Right forelimb (tissue), 1 donor: ENCODE results near the gene PSMB10.
"Not testable (repeated sequence)": the region's sequence is repeated elsewhere in the genome, so short reads cannot be mapped to it uniquely, and the experiment has no call there.

Experiments used
- DNase-seq: peaks from one replicate; pipeline ENCODE4 v3.0.0-alpha.2; 2018

Gene PSMB10

DNA sequence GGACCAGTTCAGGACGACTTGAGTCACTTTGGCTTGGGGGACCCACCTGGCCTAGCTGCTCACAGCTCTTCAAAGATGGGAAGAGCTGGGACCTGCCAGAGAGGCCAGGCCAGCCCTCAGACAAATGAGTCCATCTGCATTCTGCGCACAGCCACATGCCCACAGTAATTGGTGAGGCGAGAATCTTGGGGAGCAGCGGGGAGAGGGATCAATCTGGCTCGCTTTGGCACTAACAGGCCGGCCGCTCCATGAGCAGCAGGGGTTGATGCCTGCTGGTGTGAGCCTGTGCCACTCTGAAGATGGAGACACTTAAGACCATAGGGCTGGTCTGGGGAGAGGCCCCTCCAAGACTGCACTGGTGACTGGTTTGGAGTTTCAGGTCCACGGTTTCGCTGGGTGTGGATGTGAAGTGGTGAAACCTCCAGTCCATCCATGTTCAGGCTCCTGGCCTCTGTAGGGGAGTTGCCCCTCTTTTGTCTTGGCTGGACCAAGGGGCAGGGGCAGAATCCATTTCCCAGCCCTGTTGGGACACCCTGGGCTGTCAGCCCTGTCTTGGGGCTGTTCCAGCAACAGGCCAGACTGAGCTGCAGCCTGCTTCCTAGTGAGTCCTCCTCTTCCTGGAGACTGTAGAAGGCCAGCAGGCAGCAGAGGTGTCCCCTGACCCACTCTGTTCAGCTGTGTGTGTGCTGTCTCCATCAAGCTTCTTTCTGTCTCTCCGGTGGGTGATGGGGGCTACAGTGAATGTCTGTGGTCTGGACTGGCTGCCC is 12.3 kb downstream of the PSMB10 start:
- no peak for DNase-seq

DNA sequence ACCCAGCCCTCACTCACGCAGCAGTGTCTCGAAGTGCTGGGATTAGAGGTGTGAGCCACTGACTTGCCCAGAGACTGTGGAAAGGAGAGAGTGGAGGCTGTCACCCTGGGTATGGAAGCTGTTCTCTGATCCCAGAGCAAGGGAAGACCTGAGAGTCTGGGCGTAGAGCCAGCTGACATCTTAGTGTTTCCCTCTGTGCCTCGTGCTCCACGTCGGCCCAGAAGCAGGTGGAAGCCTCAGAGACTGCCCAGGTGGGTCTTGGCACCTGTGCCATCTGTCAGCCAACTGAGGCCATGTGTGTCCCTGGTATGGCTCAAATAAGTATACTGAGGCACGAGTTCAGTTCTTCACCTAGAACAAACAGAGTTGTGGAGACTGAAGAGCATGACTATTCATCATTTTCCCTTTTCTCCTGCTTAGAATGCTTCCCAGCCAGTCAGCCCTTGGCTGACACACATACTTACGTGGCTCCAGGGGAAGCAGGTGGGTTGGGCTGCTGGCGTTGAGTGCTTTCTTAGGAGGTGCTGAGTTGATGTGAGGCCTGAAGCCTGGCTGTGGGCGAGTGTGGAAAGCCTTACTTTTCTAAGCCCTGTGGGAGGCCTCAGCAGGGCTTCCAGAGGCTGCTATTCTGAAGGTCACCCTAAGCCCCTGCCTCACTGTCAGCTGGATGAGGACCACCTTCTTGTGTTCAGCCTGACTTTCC is 13.1 kb downstream of the PSMB10 start:
- DNase-seq = peak; percentile 42

DNA sequence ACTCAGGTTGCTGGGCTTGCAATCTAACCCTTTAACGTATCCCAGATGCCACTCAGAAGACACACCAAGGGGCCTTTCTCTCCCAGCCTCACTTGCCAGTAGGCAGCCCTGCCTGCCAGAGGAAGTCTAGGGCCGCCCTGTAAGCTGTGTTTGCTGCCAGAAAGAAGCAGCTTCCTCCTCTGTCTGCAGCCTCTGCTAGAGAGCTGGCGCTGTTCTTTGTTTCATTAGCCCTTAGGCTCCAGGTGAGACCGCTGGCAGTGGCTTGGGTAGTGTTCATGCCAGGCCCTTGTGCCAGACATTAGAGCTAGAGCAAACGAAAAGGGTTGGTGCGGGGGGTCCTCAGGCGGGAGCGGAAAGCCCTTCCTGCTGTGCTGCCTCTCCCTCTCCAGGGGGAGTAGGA is 13.9 kb downstream of the PSMB10 start:
- DNase-seq = no peak

DNA sequence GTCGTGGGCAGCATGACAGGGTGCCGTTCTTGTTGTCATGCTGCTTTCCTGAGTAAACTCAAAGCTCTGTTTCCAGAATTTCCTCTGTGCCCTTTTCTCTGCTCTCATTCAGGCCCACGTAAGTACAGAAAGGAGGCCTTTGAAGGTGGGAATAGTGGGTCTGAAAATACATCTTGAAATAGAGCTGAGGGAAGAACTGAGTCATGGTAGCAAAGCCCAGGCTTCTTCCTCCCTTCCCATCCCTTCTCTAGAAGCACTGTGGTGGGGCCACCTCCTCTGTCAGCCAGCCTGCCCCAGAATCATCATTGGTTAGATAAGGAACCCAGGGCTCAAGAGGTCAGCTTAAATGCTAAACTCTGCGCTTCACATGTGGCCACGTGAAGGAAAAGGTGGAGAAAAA is 14.4 kb downstream of the PSMB10 start:
- DNase-seq = no peak

DNA sequence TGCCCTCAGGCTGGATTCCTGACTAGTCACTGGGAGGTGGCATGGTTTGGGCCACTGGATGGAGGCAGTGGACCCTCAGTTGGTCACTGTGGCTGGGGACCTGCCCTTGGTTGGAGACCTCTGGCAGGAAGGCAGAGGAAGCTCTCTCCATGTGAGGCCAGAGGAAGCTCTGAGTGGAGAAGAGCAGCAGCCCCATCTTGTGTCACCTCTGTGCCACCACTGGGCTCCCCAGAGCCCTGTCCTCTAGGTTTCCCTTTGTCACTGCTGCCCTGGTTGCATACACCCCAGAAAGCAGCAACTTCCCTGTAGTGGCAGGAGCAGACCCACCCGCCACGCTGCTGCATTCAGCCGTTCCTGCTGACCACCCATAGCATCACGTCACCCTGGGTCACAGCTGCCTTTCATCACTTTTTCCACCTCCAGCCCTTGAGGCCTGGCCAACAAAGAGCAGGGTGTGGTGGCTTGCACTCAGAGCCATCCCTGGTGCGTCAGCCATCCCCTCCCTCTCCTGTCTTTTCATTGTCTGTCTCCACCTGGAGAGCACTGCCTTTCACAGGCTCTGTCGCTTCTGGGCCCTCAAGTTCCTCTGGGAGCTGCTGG is 16.9 kb downstream of the PSMB10 start:
- DNase-seq = no peak

DNA sequence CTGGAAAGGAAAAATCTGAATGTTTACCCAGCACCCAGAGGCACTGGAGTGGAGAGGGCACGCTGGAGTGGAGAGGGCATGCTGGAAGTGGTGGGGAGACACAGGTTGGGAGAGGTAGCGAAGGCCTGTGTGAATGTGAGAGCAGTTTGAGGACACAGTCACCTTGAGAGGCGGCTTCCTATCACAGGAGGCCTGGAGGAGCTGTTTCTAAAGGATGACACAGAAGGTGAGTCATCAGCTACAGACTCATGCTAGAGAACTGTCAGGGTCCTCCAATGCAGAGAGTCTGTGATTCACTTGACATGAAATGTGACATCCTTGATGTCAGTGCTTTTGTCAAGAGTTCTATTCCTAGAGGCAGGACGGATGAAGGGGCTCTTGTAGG is 18.8 kb downstream of the PSMB10 start:
- no peak for DNase-seq

DNA sequence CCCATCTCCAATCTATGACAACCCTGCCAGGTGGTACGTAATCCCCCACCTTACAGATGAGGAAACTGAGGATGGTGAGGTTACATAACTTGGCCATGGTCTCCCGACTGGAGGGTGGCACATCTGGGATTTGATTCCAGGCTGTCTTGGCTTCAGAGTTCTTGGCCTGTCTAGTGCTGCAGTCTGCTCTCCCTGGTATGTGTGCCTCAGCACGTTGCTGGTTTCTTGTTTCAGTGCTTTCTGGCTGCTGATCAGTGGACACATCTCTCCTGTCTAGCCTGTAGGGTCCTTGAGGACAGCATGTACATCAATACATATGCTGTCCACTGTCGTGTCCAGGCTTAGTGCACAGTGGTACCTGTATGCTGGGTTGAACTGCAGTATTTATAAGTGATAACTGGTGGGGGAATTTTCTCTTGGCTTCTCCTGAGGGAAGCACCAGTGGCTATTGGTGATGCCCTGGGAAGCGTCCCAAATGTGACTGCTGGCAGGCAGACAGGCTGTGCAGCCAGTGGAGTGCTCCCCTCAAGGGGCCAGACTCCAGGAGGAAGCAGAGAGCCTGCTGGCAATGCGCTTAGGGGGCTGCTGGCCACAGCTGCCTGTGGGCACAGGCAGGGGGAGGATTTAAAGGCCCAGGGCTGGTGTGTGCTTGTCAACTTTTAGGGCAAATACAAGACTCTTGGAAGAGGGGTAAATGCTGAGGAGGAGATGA is 19.4 kb downstream of the PSMB10 start:
- DNase-seq = no peak

DNA sequence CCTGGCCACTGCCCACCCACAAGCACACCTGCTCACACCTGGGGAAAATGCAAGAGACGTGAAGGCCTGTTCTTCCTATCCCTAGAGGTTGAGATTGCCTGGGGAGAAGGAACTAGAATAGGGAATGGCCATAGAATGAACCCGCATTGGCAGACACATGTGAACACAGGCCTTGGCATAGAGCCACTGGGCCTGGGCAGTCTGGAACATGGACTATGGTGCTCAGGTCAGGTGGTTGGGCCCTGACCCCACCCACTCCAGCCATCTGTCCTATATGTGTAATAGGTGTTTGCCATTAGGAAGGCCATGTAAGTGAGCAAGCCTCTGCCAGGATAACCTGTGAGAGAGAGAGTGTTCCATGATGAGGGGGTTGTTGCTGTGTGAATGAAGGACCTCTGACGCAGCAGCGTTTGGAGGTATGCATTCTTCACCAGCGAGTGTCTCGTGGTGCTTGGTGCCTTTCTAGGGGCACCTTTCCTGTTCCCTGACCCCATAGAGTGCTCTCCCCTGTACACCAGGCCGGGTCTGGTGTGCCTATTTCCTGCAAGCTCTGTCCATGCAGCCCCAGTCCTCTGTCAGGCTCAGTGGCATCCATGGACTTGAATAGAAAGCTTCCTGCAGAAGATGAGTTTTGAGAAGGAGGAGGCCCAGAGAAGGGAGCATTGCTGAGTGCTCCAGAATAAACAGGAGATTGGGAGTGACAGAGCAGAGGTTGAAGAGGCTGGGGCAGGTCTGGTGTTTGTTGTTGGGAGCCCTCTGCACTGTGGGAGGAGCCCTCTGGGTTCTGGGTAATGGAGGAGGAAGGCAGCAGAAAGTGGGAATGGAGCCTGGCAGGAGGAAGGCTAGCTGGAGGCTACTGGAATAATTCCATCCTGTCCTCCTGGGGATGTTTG is 20.6 kb downstream of the PSMB10 start:
- no peak for DNase-seq

DNA sequence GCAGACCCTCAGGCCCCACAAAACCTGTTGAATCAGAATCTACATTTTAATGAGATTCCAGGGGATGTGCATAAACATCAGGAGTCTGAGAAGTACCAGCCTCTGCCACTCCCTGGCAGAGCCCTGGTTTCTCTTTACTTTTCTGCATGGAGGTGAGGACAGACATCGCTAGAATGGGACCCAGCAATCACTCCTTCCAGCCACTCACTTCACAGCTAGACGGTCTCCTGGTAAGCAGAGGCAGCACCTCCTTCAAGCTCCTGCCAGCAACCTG is 21.2 kb downstream of the PSMB10 start:
- not testable (repeated sequence) for DNase-seq

DNA sequence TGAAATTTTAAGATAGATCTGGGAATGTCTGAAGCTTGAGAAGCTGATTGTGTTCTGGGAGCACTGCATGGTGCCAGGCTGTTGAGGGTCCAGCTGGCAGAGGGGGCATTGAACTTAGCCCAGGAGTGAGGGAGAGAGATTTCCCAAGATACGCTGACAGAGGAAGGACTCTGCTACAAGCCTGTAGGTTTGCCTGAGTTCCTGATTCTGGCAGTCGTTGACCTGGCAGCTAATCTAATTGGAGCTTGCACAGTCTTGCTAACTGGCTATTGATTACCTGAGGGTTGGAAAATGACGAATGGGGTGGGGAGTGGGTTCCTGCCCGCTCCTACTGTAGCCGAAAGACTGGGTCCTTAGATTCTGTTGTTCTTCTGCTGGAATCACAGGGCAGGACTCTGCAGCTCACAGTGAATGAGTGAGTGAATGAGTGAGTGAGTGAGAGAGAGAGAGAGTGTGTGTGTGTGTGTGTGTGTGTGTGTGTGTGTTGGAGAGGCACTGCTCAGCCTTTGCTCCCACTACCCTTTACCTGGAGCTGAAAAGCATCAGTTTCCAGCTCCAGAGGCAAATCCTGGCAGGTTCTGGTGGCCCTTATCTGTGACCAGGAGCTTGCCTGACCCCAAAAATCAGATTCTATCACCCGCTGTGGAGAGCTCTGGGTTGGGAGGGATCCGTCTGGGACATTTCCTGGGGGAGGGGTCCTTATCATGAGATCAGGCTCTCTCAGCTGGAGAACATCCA is 21.7 kb downstream of the PSMB10 start:
- DNase-seq = no peak

DNA sequence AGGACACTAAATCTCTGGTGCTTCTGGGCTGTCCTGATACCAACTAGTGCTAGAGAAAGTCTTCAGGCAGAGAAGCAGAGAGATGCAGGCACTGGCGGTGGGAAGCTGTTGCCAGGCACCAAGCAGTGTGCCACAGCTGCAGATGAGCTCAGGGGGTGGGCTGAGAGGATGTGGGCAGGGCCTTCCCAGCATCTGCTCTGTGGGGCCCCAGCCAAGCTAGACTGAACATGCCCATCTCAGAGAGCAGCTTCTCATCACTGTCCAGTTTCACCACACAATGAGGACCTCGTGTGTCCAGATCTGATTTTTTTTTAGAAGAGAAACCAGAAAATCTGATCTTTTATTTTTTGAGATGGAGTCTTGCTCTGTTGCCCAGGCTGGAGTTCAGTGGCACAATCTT is 26.5 kb downstream of the PSMB10 start:
- peak; percentile 62 for DNase-seq

DNA sequence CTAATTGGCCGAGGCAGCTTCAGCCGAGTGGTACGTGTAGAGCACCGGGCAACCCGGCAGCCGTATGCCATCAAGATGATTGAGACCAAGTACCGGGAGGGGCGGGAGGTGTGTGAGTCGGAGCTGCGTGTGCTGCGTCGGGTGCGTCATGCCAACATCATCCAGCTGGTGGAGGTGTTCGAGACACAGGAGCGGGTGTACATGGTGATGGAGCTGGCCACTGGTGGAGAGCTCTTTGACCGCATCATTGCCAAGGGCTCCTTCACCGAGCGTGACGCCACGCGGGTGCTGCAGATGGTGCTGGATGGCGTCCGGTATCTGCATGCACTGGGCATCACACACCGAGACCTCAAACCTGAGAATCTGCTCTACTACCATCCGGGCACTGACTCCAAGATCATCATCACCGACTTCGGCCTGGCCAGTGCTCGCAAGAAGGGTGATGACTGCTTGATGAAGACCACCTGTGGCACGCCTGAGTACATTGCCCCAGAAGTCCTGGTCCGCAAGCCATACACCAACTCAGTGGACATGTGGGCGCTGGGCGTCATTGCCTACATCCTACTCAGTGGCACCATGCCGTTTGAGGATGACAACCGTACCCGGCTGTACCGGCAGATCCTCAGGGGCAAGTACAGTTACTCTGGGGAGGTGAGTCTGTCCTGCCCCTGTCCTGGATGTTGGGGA is 27.5 kb downstream of the PSMB10 start:
- DNase-seq = no peak

DNA sequence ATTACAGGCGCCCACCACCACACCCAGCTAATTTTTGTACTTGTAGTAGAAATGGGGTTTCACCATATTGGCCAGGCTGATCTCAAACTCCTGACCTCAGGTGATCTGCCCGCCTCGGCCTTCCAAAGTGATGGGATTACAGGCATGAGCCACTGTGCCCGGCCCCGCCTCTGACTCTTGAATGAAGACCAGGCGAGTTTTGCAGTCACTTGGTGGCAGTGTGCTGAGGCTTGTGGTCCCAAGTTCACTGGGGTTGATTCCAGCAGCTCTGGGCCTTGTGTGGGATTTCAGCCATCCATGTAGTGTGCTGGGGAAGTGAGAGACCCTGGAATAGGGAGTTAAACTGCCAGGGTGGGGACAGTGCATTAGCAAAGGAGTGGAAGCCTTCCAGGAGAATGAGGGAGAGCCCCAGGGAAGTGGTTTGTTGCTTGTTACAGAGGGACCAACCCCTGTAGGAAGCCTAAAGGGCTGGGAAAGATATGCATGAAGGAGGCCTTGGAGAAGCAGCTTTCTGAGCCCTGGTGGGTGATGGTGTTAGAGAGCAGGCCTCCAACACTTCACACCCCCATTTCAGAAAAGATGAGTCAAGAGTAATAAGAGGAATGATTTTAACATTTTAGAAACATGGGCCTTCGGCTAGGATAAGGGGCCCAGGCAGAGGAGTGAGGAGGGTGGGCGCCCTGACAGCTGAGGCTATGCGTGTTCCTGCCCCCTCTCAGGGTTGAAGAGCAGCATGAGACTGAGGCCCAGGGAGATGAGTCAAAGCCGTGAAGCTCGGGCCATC is 29.1 kb downstream of the PSMB10 start:
- DNase-seq = no peak

DNA sequence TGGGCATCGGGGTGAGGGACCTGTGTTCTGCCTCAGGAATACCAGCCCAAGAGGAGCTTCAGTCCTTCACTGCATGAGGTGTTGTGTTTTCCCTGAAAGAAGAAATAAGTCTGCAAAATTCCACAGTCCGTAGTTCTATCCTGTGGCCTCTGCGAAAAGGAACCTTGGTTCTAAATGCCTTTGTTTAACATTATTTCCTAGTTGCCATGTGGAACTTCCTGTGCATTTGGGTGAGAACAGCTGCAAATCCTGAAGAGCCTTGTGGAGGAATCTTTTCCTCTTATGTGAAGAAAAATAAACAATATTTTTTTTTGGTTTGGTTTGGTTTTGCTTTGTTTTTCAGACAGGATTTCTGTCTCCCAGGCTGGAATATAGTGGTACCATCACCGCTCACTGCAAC is 33.8 kb downstream of the PSMB10 start:
- DNase-seq = no peak

DNA sequence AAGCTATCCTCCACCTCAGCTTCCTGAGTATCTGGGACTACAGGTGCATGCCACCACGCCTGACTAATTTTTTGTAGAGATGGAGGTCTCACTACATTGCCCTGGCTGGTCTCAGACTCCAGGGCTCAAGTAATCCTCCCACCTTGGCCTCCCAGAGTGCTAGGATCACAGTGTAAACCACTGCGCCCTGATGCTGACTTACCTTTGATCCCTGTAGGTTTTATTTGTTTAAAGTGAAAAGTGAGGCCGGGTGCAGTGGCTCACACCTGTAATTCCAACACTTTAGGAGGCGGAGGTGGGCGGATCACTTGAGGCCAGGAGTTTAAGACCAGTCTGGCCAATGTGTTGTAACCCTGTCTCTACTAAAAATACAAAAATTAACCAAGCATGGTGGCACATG is 34.9 kb downstream of the PSMB10 start:
- no peak for DNase-seq

DNA sequence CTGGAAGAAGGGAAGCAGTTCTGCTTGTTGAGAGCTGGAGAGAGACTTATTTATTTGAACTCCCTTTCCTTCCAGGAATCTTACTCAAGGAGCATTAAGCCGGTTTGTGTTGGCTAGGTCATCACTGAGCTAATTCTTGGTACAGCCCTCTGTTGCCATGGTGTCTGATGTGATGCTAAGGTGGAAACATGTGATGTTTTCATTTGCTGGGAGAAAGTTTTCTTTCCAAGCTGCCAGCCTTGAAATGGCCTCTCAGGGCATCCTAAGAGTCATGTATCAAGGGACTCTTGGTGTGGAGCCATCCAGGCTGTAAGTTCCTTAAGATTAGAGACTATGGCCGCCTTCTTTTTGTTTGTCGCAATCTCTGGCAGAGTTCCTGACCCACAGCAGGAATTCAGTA is 39.4 kb downstream of the PSMB10 start:
- DNase-seq = no peak

DNA sequence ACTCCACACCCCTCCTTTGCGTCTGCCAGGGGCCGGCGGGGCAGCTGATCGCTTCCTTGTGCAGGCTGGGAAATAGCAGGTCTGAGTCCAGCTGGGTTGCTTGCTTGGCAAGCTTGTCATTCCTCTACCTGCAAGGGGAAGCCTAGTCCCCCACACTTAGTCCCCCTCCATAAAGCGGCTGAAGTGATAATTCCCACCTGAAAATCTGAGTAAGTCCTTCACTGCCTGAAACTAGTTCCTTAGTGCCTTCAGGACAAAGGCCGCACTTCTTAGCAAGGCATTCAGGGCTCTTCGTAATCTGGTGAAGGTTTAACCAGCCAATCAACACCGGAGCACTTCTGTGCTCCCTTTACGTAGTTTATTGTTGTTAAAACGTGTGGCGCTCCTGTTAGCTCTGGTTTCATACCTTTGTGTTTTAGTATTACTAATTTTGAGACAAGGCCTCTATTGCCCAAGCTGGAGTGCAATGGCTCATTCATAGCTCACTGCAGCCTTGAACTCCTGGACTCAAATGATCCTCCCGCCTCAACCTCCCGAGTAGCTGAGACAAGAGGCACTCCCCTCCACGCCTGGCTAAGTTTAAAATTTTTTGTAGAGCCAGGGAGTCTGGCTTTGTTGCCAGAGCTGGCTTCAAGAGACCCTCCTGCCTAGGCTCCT is 42.8 kb downstream of the PSMB10 start:
- DNase-seq = no peak

DNA sequence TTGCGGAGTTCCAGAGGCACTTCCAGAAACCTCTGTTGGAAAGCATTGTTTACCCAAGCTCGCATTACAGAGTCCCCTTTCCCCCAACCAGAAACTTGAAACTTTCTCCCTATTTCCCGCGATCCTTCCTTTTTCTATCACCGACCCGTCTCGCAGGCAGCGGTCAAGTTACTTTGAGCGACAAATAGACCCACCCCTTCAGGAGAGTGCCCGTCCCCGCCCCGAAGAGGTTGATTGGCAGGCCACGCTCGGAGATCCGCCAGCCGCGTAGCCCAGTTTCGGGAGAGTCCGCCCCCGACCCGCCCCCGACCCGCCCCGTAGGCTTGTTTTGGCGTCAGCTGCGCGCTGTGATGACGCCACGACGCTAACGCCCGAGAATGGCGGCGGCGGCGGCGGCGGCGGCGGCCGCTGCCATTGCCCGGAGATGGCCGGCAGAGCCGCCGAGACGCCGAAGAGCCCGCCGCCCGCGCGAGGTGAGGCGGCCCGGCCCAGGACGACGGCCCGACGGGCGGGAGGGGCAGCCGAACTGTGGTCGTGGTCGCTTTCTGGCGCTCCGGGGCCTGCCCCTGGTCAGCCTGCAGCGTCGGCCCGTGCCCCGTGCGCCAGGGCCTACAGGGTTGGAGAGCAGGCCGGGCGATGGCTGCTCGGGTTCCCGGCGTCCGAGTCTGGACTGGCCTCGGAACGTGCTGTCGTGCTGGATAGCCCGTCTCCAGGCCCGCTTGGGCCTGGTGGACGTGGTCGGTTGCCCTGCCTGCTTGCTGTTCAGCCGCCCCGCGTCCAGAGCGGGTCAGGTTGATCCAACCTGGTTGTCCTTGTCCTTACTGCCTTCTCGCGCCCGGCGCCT is 43.5 kb downstream of the PSMB10 start, which contains the start of gene PSKH1:
PSKH1 (plus strand) TSS at position 356 of the 844 bp plus-strand sequence. CDS start 15,496 bp downstream, outside the sequence.
- peak; percentile 99 for DNase-seq

DNA sequence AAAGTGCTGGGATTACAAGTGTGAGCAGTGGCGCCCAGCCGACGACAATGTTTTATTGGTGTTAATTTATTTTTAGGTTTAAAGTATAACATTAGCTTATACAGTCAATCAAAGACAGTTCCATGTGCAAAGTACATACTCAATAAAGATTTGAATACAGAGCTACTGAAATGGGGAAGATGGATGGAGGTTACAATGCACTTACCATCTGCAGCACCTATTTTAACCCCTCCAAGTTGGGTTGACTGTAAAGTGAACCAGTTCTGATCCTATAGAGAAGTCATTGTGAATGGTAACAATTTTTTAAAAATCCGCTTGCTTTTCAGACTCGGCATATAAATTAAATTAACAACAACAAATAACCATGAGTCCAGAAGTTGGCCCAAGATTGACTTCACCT is 44.3 kb downstream of the PSMB10 start:
- no peak for DNase-seq
